Stomach (tissue), 9 donors: ENCODE results near the gene FBXL15. TPM values are rescaled to one million over a fixed set of nuclear protein-coding genes. Genes with fewer than 3 reads are reported as not detected.
A peak's percentile ranks its signal among the peaks of the same experiment; 100 is the strongest.

Experiments
- DNase-seq, 2 donors: peaks; one replicate each; pipeline versions ENCODE4 v3.0.0 to v3.0.0-alpha.2; 2013 to 2019
- H3K27ac ChIP-seq, 5 donors: fragments of 200-600 bp in 4 of 5; sonication (generic) in 4 of 5; one replicate each; pipeline ENCODE4 v1.5.1; 2013 to 2019; ENCODE audit warnings: mild to moderate bottlenecking in 1 of 5, moderate library complexity in 1 of 5
- H3K27me3 ChIP-seq, 3 donors: fragments of 200-600 bp; sonication (generic); one replicate each; pipeline ENCODE4 v1.5.1; 2017 to 2019; ENCODE audit warnings: mixed run types in 1 of 3
- H3K36me3 ChIP-seq, 4 donors: fragments of 200-600 bp; sonication (generic); 1 replicate in 3 of 4; 2 replicates in 1 of 4; pipeline ENCODE4 v1.5.1; 2016 to 2019
- H3K4me1 ChIP-seq, 4 donors: fragments of 200-600 bp; sonication (generic); one replicate each; pipeline ENCODE4 v1.5.1; 2016 to 2019
- H3K4me3 ChIP-seq, 4 donors: fragments of 200-600 bp; sonication (generic) in 3 of 4; one replicate each; pipeline ENCODE4 v1.5.1; 2016 to 2019; ENCODE audit warnings: mild to moderate bottlenecking in 1 of 4
- H3K9me3 ChIP-seq, 4 donors: fragments of 200-600 bp; sonication (generic); one replicate each; pipeline ENCODE4 v1.5.1; 2016 to 2019
- EP300 ChIP-seq: sonication (generic); formaldehyde crosslinking; IDR thresholded peaks from one replicate; pipeline ENCODE4 v1.6.1; 2017; ENCODE audit warnings: antibody characterized with exemption
- POLR2A ChIP-seq, 4 donors: fragments of 450-650 bp; IDR thresholded peaks; one replicate each; pipeline ENCODE4 v1.6.1; 2016; ENCODE audit warnings: antibody characterized with exemption in 4 of 4, control low read depth in 2 of 4, mild to moderate bottlenecking in 1 of 4, moderate library complexity in 1 of 4
- POLR2AphosphoS5 ChIP-seq, 3 donors: sonication (generic); formaldehyde crosslinking; IDR thresholded peaks; one replicate each; pipeline ENCODE4 v1.6.1; 2016; ENCODE audit warnings: antibody characterized with exemption in 3 of 3
- WGBS, 5 donors: extraction: QIAGEN DNeasy Blood & Tissue Kit in 3 of 5; methylation state at CpG; one replicate each; pipeline versions ENCODE4 v1.1.5 to v1.1.7; 2013 to 2018; 5-methylcytosine and 5-hydroxymethylcytosine counted together
- intact Hi-C: fragments of 100-400 bp; cut with DNase I; formaldehyde crosslinking; loops from one replicate; pipeline ENCODE4 v1.15.1; 2023; ENCODE audit warnings: low total_unique reads
- polyA plus RNA-seq, 3 donors: library from polyadenylated mRNA; stranded (reverse); fragments of 200-250 nt; gene quantifications; one replicate each; pipeline ENCODE4 v1.2.3, GENCODE V29; 2013
- total RNA-seq, 5 donors: library from RNA; depleted of rRNA; stranded (reverse); fragments of >200 nt; gene quantifications; one replicate each; pipeline versions ENCODE4 v1.1.0 to v1.2.3, GENCODE V29; 2014 to 2016
- TF ChIP-seq, protein P1 (sequence below), 7 experiments: fragments of 450-650 bp in 4 of 7; fragments of 200-600 bp in 3 of 7; sonication (generic) in 3 of 7; IDR thresholded peaks; one replicate each; pipeline ENCODE4 v1.5.1; 2016 to 2019; ENCODE audit warnings: antibody characterized with exemption in 7 of 7, control low read depth in 2 of 7, mild to moderate bottlenecking in 1 of 7
- donor health status: healthy with polysubstance abuse.
- donor health status: Bipolar disorder and iron deficiency.
- donor health status: healthy.

The FBXL15 gene
- total and polyA plus RNA-seq, 8 donors = 3.5 to 315 (median 19.8) TPM

GRCh38 chr10:102397222-102398171 is 23.1 kb upstream of the FBXL15 start:
- Histone ChIP-seq H3K27me3 (no peaks in the 10 kb centered on the region), H3K36me3 (peaks cover 17 to 50% (median 47%) of the 10 kb centered on the region in 4 donors), H3K4me3 (peak overlapping the region in 2 of 4 donors; percentile 58 to 62), H3K9me3 (no peaks in the 10 kb centered on the region), H3K4me1 (peaks cover 33 to 75% (median 60%) of the 10 kb centered on the region in 4 donors), H3K27ac (peak overlapping the region in 4 of 5 donors; percentile 96 to 99 (median 98))
- intact Hi-C loops = no loop called here
- no peak for DNase-seq
- 83 to 94% (median 92%) methylated on average over 14 of the region's 14 CpGs for WGBS, 5 donors
- TF ChIP-seq POLR2A (IDR thresholded peaks at IDR 0.05) = no peak
- no peak for TF ChIP-seq POLR2AphosphoS5 (IDR thresholded peaks at IDR 0.05)

- Histone ChIP-seq H3K4me1 (peaks cover 31 to 74% (median 60%) of the 10 kb centered on the region in 4 donors), H3K27ac (peak overlapping the region in 4 of 5 donors; percentile 88 to 98 (median 92)), H3K4me3 (peak overlapping the region; percentile 55 to 66 (median 59)), H3K36me3 (peaks cover 18 to 59% (median 55%) of the 10 kb centered on the region in 4 donors), H3K27me3 (no peaks in the 10 kb centered on the region), H3K9me3 (no peaks in the 10 kb centered on the region)
- no peak for TF ChIP-seq POLR2AphosphoS5 (IDR thresholded peaks at IDR 0.05)
- TF ChIP-seq POLR2A (IDR thresholded peaks at IDR 0.05) = no peak
- TF ChIP-seq, protein P1, sequence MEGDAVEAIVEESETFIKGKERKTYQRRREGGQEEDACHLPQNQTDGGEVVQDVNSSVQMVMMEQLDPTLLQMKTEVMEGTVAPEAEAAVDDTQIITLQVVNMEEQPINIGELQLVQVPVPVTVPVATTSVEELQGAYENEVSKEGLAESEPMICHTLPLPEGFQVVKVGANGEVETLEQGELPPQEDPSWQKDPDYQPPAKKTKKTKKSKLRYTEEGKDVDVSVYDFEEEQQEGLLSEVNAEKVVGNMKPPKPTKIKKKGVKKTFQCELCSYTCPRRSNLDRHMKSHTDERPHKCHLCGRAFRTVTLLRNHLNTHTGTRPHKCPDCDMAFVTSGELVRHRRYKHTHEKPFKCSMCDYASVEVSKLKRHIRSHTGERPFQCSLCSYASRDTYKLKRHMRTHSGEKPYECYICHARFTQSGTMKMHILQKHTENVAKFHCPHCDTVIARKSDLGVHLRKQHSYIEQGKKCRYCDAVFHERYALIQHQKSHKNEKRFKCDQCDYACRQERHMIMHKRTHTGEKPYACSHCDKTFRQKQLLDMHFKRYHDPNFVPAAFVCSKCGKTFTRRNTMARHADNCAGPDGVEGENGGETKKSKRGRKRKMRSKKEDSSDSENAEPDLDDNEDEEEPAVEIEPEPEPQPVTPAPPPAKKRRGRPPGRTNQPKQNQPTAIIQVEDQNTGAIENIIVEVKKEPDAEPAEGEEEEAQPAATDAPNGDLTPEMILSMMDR (IDR thresholded peaks at IDR 0.05) = no peak
- no peak for TF ChIP-seq EP300
- 82 to 90% (median 83%) methylated on average over 18 to 21 of the region's 21 CpGs for WGBS, 5 donors
- no peak for DNase-seq
- intact Hi-C loops = no loop called here
Measured at GRCh38 chr10:102398172-102399020, 22.2 kb upstream of the FBXL15 start.

GRCh38 chr10:102399217-102400021 is 21.2 kb upstream of the FBXL15 start:
- no peaks in the 10 kb centered on the region for H3K27me3 ChIP-seq
- peak overlapping the region; percentile 55 to 66 (median 59) for H3K4me3 ChIP-seq
- TF ChIP-seq EP300 (no peak), POLR2A (IDR thresholded peaks at IDR 0.05) (peak in 1 of 4 donors; percentile 29), POLR2AphosphoS5 (IDR thresholded peaks at IDR 0.05) (peak; percentile 88 to 97 (median 91))
- TF ChIP-seq, protein P1 (IDR thresholded peaks at IDR 0.05) = peak in 5 of 7 experiments; percentile 91 to 95 (median 92)
- H3K9me3 ChIP-seq = no peaks in the 10 kb centered on the region
- H3K27ac ChIP-seq = peak overlapping the region; percentile 88 to 98 (median 92)
- DNase-seq = peak; percentile 93 to 97
- H3K4me1 ChIP-seq = peaks cover 27 to 74% (median 60%) of the 10 kb centered on the region in 4 donors
- 3 to 11% (median 3%) methylated on average over 12 to 72 of the region's 72 CpGs for WGBS, 5 donors
- H3K36me3 ChIP-seq = peaks cover 18 to 60% (median 55%) of the 10 kb centered on the region in 4 donors
- intact Hi-C loops = no loop called here

- H3K27ac ChIP-seq = peak overlapping the region in 4 of 5 donors; percentile 88 to 98 (median 92)
- intact Hi-C loops = no loop called here
- H3K9me3 ChIP-seq = no peaks in the 10 kb centered on the region
- 80 to 92% (median 87%) methylated on average over 13 to 17 of the region's 17 CpGs for WGBS, 5 donors
- no peaks in the 10 kb centered on the region for H3K27me3 ChIP-seq
- peaks cover 27 to 69% (median 54%) of the 10 kb centered on the region in 4 donors for H3K4me1 ChIP-seq
- peak overlapping the region in 1 of 4 donors; percentile 66 for H3K4me3 ChIP-seq
- TF ChIP-seq, protein P1 (IDR thresholded peaks at IDR 0.05) = no peak
- TF ChIP-seq POLR2A (IDR thresholded peaks at IDR 0.05) (no peak), EP300 (no peak), POLR2AphosphoS5 (IDR thresholded peaks at IDR 0.05) (no peak)
- peaks cover 18 to 60% (median 55%) of the 10 kb centered on the region in 4 donors for H3K36me3 ChIP-seq
- no peak for DNase-seq
Measured at GRCh38 chr10:102400076-102400475, 20.6 kb upstream of the FBXL15 start.
